ENCODE data around the gene ATF7. TPM values are rescaled to one million over a fixed set of nuclear protein-coding genes. Genes with fewer than 3 reads are reported as not detected.

ATF7 gene
- total RNA-seq, 2 donors from 2014 or later = 27.4 to 28.1 TPM

DNA sequence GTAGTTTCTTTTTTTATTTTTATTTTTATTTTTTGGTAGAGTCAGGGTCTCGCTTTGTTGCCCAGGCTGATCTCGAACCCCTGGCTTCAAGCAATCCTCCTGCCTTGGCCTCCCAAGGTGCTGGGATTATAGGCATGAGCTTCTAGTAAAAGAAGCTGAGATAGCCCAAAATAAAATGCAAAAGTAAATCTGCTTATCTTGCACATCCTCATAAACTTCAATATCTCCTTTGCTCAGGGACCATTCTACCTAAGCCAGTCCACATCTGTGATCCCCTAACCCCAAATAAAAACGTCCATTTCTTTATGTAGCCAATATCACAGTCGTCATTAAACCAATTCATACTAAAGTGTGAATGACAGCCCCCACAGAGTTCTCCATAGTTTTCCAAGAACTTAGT lies 36.3 kb downstream of the ATF7 start:
- peak overlapping the region; percentile 35 for H3K27ac Mint-ChIP-seq
- H3K36me3 Mint-ChIP-seq (ENCODE audit: insufficient read depth in 2 of 2) = peaks cover 0 to 1% of the 10 kb centered on the region in 2 donors

DNA sequence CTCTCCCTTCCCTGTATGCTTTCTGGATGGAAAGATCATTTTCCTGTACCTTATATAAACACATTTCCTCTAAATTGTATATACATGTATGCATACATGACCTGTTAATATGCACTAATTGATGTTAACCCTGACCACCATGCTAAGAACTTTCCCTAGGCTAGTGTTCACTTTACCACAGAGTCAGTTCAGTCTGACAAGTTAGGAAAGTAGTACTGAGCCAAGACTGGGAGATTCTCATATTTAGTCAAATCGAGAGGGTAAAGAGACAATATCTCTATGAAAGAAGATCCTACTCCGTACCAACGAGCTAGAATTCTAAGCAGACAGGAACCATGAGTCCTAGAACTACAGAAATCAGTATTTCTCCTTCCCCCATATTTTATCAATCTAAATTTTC lies 36.8 kb downstream of the ATF7 start:
- Mint-ChIP-seq H3K4me1 (ENCODE audit: low read depth) (peaks cover 61% of the 10 kb centered on the region), H3K27me3 (ENCODE audit: low read depth) (no peaks in the 10 kb centered on the region), H3K27ac (no peak overlapping the region), H3K36me3 (ENCODE audit: insufficient read depth in 2 of 2) (peaks cover 1 to 2% of the 10 kb centered on the region in 2 donors), H3K9me3 (no peaks in the 10 kb centered on the region), H3K4me3 (peak overlapping the region in 1 of 2 donors; percentile 1)
- ATAC-seq (replicated peaks in 1 of 2) (peak; percentile 37 to 64), DNase-seq (no peak)

More for the DNA sequence above, 36.3 kb downstream of the ATF7 start:
- H3K27me3 Mint-ChIP-seq (ENCODE audit: low read depth) = no peaks in the 10 kb centered on the region
- no peak overlapping the region for H3K4me3 Mint-ChIP-seq
- ATAC-seq (replicated peaks in 1 of 2) (no peak), DNase-seq (no peak)
- no peaks in the 10 kb centered on the region for H3K9me3 Mint-ChIP-seq
- H3K4me1 Mint-ChIP-seq (ENCODE audit: low read depth) = peaks cover 61% of the 10 kb centered on the region

DNA sequence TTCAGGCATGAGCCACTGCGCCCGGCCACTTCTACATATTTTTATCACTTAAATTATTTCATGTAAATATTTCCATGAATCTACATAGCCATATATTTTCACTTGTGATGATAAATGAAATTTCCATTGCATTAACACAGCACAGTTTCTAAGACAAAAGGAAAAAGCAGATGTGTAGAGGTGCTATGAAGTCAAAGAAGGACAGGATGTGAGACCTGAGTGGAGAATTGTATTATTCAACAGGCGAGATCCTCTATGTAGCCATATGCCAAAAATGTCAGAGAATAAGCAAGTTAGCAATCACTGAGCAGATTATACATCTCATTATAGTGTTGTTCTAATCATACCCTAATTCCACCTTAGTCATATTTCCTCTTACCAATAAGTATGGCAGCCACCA lies 38.1 kb downstream of the ATF7 start:
- Mint-ChIP-seq H3K4me3 (peak overlapping the region in 1 of 2 donors; percentile 11), H3K27me3 (ENCODE audit: low read depth) (no peaks in the 10 kb centered on the region), H3K9me3 (no peaks in the 10 kb centered on the region), H3K27ac (no peak overlapping the region), H3K36me3 (ENCODE audit: insufficient read depth in 2 of 2) (peaks cover 1 to 2% of the 10 kb centered on the region in 2 donors), H3K4me1 (ENCODE audit: low read depth) (peaks cover 61% of the 10 kb centered on the region)
- ATAC-seq (replicated peaks in 1 of 2) = peak; percentile 29 to 47
- DNase-seq = no peak

DNA sequence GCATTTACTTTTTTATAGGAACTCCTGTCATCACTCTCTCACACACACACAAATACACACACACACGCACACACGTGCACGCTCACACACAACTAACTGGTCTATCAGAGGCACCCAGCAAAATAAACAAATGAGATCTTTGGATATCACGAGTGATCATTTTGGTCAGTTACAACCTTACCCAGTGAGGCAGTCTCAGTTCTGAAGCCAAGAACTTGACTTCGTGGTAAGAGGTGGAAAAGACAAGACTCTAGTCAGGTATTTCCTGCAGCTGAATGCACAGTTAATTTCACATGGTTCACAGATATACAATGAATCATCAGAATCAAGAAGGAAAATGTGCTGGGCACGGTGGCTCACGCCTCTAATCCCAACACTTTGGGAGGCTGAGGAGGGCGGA lies 39.4 kb downstream of the ATF7 start:
- Mint-ChIP-seq H3K4me3 (no peak overlapping the region), H3K36me3 (ENCODE audit: insufficient read depth in 2 of 2) (peaks cover 1 to 2% of the 10 kb centered on the region in 2 donors), H3K4me1 (ENCODE audit: low read depth) (peaks cover 56% of the 10 kb centered on the region), H3K27ac (no peak overlapping the region), H3K9me3 (no peaks in the 10 kb centered on the region), H3K27me3 (ENCODE audit: low read depth) (no peaks in the 10 kb centered on the region)
- ATAC-seq (replicated peaks in 1 of 2) (no peak), DNase-seq (no peak)

DNA sequence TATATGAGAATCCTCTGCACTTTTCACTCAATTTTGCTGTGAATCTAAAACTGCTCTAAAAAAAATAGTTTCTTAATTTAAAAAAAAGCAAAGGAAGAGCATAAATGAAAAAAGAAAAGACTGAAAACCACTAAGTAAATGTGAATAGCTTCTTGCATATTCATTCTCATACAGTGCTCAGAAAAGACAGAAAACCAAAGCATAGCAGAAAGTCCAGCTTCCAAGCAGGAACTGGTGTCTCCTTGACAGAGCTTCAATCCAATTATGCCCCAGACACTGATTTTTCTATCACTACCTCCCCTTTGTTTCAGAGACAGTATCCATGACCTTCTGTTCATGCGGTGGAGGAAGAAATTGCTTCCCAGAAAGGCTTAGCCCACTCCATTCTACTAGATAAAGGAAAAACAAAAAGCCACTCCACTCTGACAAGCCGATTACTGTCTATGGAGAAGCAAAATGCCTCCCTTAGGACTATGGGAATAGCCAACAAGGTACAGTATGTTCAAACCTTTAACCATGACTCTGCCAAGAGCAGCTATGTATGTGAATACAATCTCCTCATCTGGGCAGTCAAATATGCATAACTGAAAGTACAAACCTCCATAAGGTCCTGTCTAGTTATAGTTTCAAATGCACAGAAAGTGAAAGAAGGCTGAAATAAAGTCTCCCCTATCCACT lies 40.6 kb downstream of the ATF7 start:
- H3K27ac Mint-ChIP-seq = peak overlapping the region; percentile 51
- ATAC-seq (replicated peaks in 1 of 2) = no peak
- H3K36me3 Mint-ChIP-seq (ENCODE audit: insufficient read depth in 2 of 2) = peaks cover 1 to 5% of the 10 kb centered on the region in 2 donors

DNA sequence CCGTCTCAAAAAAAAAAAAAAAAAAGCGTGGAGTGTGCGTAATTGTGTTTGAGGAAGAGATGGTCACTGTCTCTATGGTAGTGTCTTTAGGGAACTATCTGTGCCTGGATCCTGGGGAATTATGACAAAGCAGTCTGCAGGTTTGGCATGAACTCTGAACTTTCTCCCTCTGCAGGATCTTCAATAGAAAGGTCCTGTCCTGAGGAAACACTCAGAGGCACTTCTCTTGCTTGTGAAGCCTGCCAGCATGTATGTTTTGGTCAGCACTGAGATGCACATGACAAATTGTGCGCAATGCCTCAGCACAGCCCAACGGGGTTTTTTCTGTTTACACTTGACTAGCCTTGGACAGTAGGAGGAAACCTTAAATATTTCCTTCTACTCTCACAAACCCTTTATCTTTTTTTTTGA lies 46.6 kb downstream of the ATF7 start:
- H3K9me3 Mint-ChIP-seq = no peaks in the 10 kb centered on the region
- no peak for ATAC-seq (replicated peaks in 1 of 2)

More for the DNA sequence above, 40.6 kb downstream of the ATF7 start:
- DNase-seq = no peak
- H3K27me3 Mint-ChIP-seq (ENCODE audit: low read depth) = no peaks in the 10 kb centered on the region
- H3K4me1 Mint-ChIP-seq (ENCODE audit: low read depth) = peaks cover 46% of the 10 kb centered on the region
- no peaks in the 10 kb centered on the region for H3K9me3 Mint-ChIP-seq
- no peak overlapping the region for H3K4me3 Mint-ChIP-seq

DNA sequence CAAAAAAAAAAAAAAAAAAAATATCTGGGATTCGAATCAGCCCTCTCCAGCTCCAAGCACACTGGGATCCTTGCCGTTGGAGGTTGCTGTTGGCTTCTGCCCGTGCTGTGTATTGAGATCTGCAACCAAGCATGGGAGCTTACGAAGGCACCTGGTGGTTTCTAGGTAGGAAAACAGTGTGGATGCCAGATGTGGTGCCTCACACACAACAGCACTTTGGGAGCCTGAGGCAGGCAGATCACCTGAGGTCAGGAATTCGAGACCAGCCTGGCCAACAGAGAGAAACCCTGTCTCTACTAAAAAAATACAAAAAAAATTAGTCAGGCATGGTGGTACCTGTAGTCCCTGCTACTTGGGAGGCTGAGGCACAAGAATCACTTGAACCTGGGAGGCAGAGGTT lies 47.4 kb downstream of the ATF7 start:
- ATAC-seq (replicated peaks in 1 of 2) (no peak), DNase-seq (no peak)
- Mint-ChIP-seq H3K27me3 (ENCODE audit: low read depth) (no peaks in the 10 kb centered on the region), H3K27ac (no peak overlapping the region), H3K36me3 (ENCODE audit: insufficient read depth in 2 of 2) (peaks cover 2 to 12% of the 10 kb centered on the region in 2 donors), H3K9me3 (no peaks in the 10 kb centered on the region), H3K4me3 (no peak overlapping the region), H3K4me1 (ENCODE audit: low read depth) (peaks cover 48% of the 10 kb centered on the region)

More for the DNA sequence above, 46.6 kb downstream of the ATF7 start:
- H3K36me3 Mint-ChIP-seq (ENCODE audit: insufficient read depth in 2 of 2) = peaks cover 2 to 9% of the 10 kb centered on the region in 2 donors
- peaks cover 41% of the 10 kb centered on the region for H3K4me1 Mint-ChIP-seq (ENCODE audit: low read depth)
- no peak overlapping the region for H3K4me3 Mint-ChIP-seq
- H3K27ac Mint-ChIP-seq = no peak overlapping the region
- no peak for DNase-seq
- H3K27me3 Mint-ChIP-seq (ENCODE audit: low read depth) = no peaks in the 10 kb centered on the region

DNA sequence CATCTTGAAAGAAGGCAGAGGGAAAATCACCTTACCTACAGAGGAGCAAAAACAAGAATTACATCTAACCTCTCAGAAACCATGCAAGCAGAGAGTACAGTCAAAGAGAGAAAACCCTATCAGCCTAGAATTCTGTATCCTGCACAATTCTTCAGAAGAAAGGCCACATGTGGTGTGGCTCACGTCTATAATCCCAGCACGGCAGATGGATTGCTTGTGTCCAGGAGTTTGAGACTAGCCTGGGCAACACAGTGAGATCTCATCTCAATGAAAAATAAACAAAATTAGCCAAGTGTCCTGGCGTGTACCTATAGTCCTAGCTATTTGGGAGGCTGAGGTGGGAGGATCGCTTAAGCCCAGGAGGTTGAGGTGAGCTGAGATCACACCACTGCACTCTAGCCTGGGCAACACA lies 48.2 kb downstream of the ATF7 start:
- H3K4me1 Mint-ChIP-seq (ENCODE audit: low read depth) = peaks cover 49% of the 10 kb centered on the region
- peak overlapping the region; percentile 25 to 75 for H3K4me3 Mint-ChIP-seq
- H3K27ac Mint-ChIP-seq = peak overlapping the region; percentile 62
- H3K9me3 Mint-ChIP-seq = no peaks in the 10 kb centered on the region
- ATAC-seq (replicated peaks in 1 of 2) (peak; percentile 88 to 93), DNase-seq (no peak)
- peaks cover 2 to 12% of the 10 kb centered on the region in 2 donors for H3K36me3 Mint-ChIP-seq (ENCODE audit: insufficient read depth in 2 of 2)
- no peaks in the 10 kb centered on the region for H3K27me3 Mint-ChIP-seq (ENCODE audit: low read depth)

DNA sequence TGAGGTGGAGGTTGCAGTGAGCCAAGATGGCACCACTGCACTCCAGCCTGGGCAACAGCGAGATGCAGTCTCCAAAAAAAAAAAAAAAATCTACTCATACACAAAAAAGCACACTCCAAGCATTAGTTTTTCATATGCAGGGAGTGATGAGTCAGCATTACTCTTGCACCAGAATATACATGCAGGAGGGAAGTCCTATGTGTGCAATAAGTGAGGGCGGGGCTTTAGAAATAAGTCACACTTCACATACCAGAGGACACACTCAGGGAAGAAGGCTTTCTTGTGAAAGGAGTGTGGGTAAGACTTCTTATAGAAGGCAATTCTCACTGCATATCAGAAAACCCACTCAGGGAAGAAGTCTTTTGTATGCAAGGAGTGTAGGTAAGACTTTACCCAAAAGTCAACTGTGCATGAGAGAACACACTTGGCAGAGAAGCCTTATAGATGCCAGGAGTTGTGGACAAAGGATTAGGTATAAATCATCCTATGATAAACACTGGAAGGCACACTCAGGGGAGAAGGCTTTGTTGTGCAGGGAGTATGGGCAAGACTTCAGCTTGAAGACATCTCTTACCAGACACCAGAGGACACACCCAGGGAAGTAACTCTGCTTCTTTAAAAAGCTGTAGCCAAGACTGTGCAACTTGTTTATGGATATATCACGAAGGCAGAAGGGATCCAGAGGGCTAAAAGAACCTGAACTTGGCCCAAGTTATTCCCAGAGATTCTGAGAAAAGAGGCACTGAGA lies 50.5 kb downstream of the ATF7 start:
- no peak overlapping the region for H3K27ac Mint-ChIP-seq
- ATAC-seq (replicated peaks in 1 of 2) (peak; percentile 68 to 72), DNase-seq (peak; percentile 12 to 16)
- peaks cover 4 to 9% of the 10 kb centered on the region in 2 donors for H3K36me3 Mint-ChIP-seq (ENCODE audit: insufficient read depth in 2 of 2)
- no peaks in the 10 kb centered on the region for H3K27me3 Mint-ChIP-seq (ENCODE audit: low read depth)
- H3K4me3 Mint-ChIP-seq = peak overlapping the region in 1 of 2 donors; percentile 24
- peaks cover 71% of the 10 kb centered on the region for H3K4me1 Mint-ChIP-seq (ENCODE audit: low read depth)
- no peaks in the 10 kb centered on the region for H3K9me3 Mint-ChIP-seq

DNA sequence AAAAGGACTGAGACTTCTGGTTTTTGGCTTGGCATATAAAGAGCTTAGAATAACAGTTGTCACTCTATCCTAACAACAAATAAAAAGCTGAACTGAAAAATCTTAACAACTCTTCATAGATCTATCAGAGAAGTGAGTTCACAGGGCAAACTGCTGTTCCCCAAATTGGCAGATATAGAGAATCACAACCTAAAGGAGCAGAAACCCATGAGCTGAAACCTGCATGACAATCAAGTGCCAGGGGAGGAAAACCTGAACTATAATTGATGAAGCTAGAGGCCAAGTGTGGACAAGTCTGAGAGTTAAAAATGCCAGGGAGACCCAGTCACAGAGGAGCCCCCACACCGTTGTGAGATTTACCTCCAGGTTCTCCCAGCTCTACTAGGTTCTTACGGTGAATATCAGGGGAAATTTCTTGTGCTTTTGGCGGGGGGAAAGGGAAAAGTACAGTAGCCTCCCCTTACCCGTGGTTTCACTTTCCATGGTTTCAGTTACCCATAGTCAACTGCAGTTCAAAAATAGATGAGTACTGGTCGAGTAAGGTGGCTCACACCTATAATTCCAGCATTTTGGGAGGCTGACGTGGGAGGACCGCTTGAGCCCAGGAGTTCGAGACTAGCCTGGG lies 53.9 kb downstream of the ATF7 start:
- no peak for ATAC-seq (replicated peaks in 1 of 2)
- Mint-ChIP-seq H3K36me3 (ENCODE audit: insufficient read depth in 2 of 2) (peaks cover 4 to 9% of the 10 kb centered on the region in 2 donors), H3K4me1 (ENCODE audit: low read depth) (peaks cover 61% of the 10 kb centered on the region), H3K9me3 (no peaks in the 10 kb centered on the region), H3K4me3 (peak overlapping the region; percentile 16 to 59), H3K27me3 (ENCODE audit: low read depth) (no peaks in the 10 kb centered on the region), H3K27ac (peak overlapping the region; percentile 2)
- DNase-seq = no peak

DNA sequence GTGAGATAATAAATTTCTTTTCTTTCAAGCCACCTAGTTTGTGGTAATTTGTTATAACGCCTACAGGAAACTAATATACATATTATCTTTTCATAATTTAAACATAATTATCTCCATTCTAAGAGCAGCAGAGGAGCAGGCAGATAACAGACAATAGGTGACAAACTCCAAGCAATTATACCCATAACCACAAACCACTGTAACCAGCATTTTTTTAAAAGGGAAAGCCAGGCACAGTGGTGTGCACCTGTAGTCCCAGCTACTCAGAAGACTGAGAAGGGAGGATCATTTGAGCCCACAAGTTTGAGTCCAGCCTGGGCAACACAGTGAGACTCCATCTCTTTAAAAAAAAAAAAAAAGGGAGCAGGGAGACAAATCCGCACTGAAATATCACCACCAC lies 54.9 kb downstream of the ATF7 start:
- Mint-ChIP-seq H3K27me3 (ENCODE audit: low read depth) (no peaks in the 10 kb centered on the region), H3K9me3 (no peaks in the 10 kb centered on the region), H3K4me1 (ENCODE audit: low read depth) (peaks cover 52% of the 10 kb centered on the region), H3K4me3 (no peak overlapping the region), H3K27ac (no peak overlapping the region), H3K36me3 (ENCODE audit: insufficient read depth in 2 of 2) (peaks cover 2 to 5% of the 10 kb centered on the region in 2 donors)
- DNase-seq (no peak), ATAC-seq (replicated peaks in 1 of 2) (no peak)

DNA sequence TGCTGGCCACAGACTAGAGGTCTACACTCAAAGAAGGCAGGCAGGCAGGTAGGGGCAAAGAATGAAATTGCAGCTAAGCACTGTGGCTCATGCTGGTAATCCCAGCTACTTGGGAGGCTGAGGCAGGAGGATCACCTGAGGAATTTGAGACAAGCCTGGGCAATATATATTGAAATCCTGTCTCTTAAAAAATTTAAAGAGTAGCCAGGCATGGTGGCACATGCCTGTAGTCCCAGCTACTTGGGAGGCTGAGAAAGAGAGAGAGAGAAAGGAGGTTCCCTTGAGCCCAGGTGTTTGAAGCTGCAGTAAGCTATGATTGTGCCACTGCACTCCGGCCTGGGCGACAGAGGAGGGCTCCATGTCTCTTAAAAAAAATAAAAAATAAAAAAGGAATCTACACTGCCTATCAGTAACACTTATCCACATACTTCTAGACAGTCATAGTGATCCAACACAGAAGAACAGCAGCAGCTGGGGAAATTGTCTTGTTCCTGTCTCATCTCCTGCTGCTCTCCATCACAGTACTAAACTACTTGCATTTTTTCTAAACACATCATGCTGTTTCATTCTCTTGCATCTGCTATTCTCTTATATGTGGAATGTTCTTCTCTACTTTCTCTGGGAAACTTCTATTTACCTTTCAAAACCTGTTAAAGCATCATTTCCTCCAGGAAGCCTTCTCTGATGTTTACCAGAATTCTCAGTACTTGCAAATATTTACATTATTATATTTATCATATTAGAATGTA lies 57.2 kb downstream of the ATF7 start:
- peaks cover 2 to 3% of the 10 kb centered on the region in 2 donors for H3K36me3 Mint-ChIP-seq (ENCODE audit: insufficient read depth in 2 of 2)
- ATAC-seq (replicated peaks in 1 of 2) (no peak), DNase-seq (no peak)
- peaks cover 51% of the 10 kb centered on the region for H3K4me1 Mint-ChIP-seq (ENCODE audit: low read depth)
- no peak overlapping the region for H3K4me3 Mint-ChIP-seq
- H3K27me3 Mint-ChIP-seq (ENCODE audit: low read depth) = no peaks in the 10 kb centered on the region
- H3K9me3 Mint-ChIP-seq = peaks cover 0 to 3% of the 10 kb centered on the region in 2 donors
- no peak overlapping the region for H3K27ac Mint-ChIP-seq

All from activated T-cell treated with anti-CD3 and anti-CD28 coated beads, Interleukin-2, amount 50 U/mL, for 72 hours (primary cell).